Right atrium auricular region (tissue), 2 donors: Measurements from ENCODE around the gene MPC1. TPM values are rescaled to one million over a fixed set of nuclear protein-coding genes. Genes with fewer than 3 reads are reported as not detected.
A peak's percentile ranks its signal among the peaks of the same experiment; 100 is the strongest.

Source experiments
- DNase-seq: peaks from one replicate; pipeline ENCODE4 v3.0.0-alpha.2; 2019; ENCODE audit warnings: low spot score
- H3K27ac ChIP-seq, 2 donors: fragments of 200-600 bp; sonication (generic); 1 replicate in 1 of 2; 2 replicates in 1 of 2; pipeline ENCODE4 v1.5.1; 2016 to 2019
- H3K27me3 ChIP-seq, 2 donors: fragments of 200-600 bp; sonication (generic); one replicate each; pipeline versions ENCODE4 v1.5.1 to v1.6.0; 2017 to 2019
- H3K36me3 ChIP-seq: fragments of 200-600 bp; sonication (generic); one replicate; pipeline ENCODE4 v1.5.1; 2016
- H3K4me1 ChIP-seq, 2 donors: fragments of 200-600 bp; sonication (generic); one replicate each; pipeline versions ENCODE4 v1.5.1 to v1.6.0; 2017 to 2019
- H3K4me3 ChIP-seq, 2 donors: fragments of 200-600 bp; sonication (generic); 1 replicate in 1 of 2; 2 replicates in 1 of 2; pipeline ENCODE4 v1.5.1; 2017 to 2019; ENCODE audit warnings: mild to moderate bottlenecking in 1 of 2, moderate library complexity in 1 of 2
- H3K9me3 ChIP-seq, 2 donors: fragments of 200-600 bp; sonication (generic); one replicate each; pipeline ENCODE4 v1.5.1; 2019
- CTCF ChIP-seq, 2 donors: fragments of 200-600 bp; sonication (generic); IDR thresholded peaks; one replicate each; pipeline ENCODE4 v1.5.1; 2019; ENCODE audit warnings: antibody characterized with exemption in 2 of 2
- total RNA-seq, 2 donors: library from RNA; depleted of rRNA; stranded (reverse); fragments of >200 nt; gene quantifications; one replicate each; pipeline ENCODE4 v1.1.0, GENCODE V29; 2016

Gene MPC1
- total RNA-seq, 2 donors from 2014 or later = 250 to 616 TPM

- no peaks in the 10 kb centered on the region for H3K27me3 ChIP-seq
- no peak for TF ChIP-seq CTCF (IDR thresholded peaks at IDR 0.05)
- H3K4me3 ChIP-seq = no peak overlapping the region
- H3K9me3 ChIP-seq = no peaks in the 10 kb centered on the region
- no peak for DNase-seq
- H3K27ac ChIP-seq = no peak overlapping the region
- peaks cover 51% of the 10 kb centered on the region for H3K36me3 ChIP-seq
- no peaks in the 10 kb centered on the region for H3K4me1 ChIP-seq
Measured at GRCh38 chr6:166422201-166422940, 39.6 kb upstream of the MPC1 start.

GRCh38 chr6:166420351-166420750 lies 37.6 kb upstream of the MPC1 start:
- no peaks in the 10 kb centered on the region for H3K4me1 ChIP-seq
- peaks cover 57% of the 10 kb centered on the region for H3K36me3 ChIP-seq
- no peaks in the 10 kb centered on the region for H3K9me3 ChIP-seq
- DNase-seq = no peak
- H3K4me3 ChIP-seq = no peak overlapping the region
- peak in 1 of 2 donors; percentile 19 for TF ChIP-seq CTCF (IDR thresholded peaks at IDR 0.05)
- no peaks in the 10 kb centered on the region for H3K27me3 ChIP-seq
- no peak overlapping the region for H3K27ac ChIP-seq

GRCh38 chr6:166419717-166420116 lies 37.0 kb upstream of the MPC1 start:
- no peak for DNase-seq
- no peak for TF ChIP-seq CTCF (IDR thresholded peaks at IDR 0.05)
- no peak overlapping the region for H3K27ac ChIP-seq
- no peaks in the 10 kb centered on the region for H3K27me3 ChIP-seq
- no peaks in the 10 kb centered on the region for H3K4me1 ChIP-seq
- no peak overlapping the region for H3K4me3 ChIP-seq
- peaks cover 57% of the 10 kb centered on the region for H3K36me3 ChIP-seq
- no peaks in the 10 kb centered on the region for H3K9me3 ChIP-seq

- H3K36me3 ChIP-seq = peaks cover 57% of the 10 kb centered on the region
Measured at GRCh38 chr6:166419286-166419685, 36.5 kb upstream of the MPC1 start.

GRCh38 chr6:166418691-166419143 lies 36.0 kb upstream of the MPC1 start:
- H3K27me3 ChIP-seq = no peaks in the 10 kb centered on the region
- H3K27ac ChIP-seq = no peak overlapping the region
- DNase-seq = no peak
- no peaks in the 10 kb centered on the region for H3K9me3 ChIP-seq
- H3K4me3 ChIP-seq = no peak overlapping the region
- H3K36me3 ChIP-seq = peaks cover 54% of the 10 kb centered on the region
- no peaks in the 10 kb centered on the region for H3K4me1 ChIP-seq
- TF ChIP-seq CTCF (IDR thresholded peaks at IDR 0.05) = no peak

More at GRCh38 chr6:166419286-166419685, 36.5 kb upstream of the MPC1 start:
- Histone ChIP-seq H3K4me3 (no peak overlapping the region), H3K27ac (no peak overlapping the region), H3K27me3 (no peaks in the 10 kb centered on the region), H3K4me1 (no peaks in the 10 kb centered on the region), H3K9me3 (no peaks in the 10 kb centered on the region)
- DNase-seq = no peak
- TF ChIP-seq CTCF (IDR thresholded peaks at IDR 0.05) = no peak

GRCh38 chr6:166417285-166417691 lies 34.5 kb upstream of the MPC1 start:
- Histone ChIP-seq H3K27ac (no peak overlapping the region), H3K9me3 (no peaks in the 10 kb centered on the region), H3K4me3 (no peak overlapping the region), H3K27me3 (no peaks in the 10 kb centered on the region), H3K36me3 (peaks cover 50% of the 10 kb centered on the region), H3K4me1 (no peaks in the 10 kb centered on the region)
- no peak for TF ChIP-seq CTCF (IDR thresholded peaks at IDR 0.05)
- no peak for DNase-seq
